Kidney epithelial cell (primary cell): ENCODE results near the gene ZCCHC9. TPM values are rescaled to one million over a fixed set of nuclear protein-coding genes. Genes with fewer than 3 reads are reported as not detected.

Experiments
- DNase-seq: peaks from one replicate; pipeline ENCODE4 v3.0.0-alpha.2; 2010; ENCODE audit warnings: low read depth
- H3K27me3 ChIP-seq: 2 replicates; pipeline ENCODE4 v1.6.0; 2011; ENCODE audit warnings: low read length; ENCODE audit not compliant: control insufficient read depth, insufficient read depth
- H3K36me3 ChIP-seq: 2 replicates; pipeline ENCODE4 v1.5.1; 2011; ENCODE audit warnings: low read length; ENCODE audit not compliant: control insufficient read depth, insufficient read depth
- H3K4me3 ChIP-seq: 2 replicates; pipeline ENCODE4 v1.5.1; 2011; ENCODE audit warnings: low read depth, mild to moderate bottlenecking, control low read depth, low read length
- CTCF ChIP-seq: IDR thresholded peaks from 2 replicates; pipeline ENCODE4 v1.5.1; 2011; ENCODE audit warnings: mild to moderate bottlenecking, moderate library complexity, low read length, control low read depth, inconsistent platforms; ENCODE audit not compliant: insufficient read depth, poor library complexity, severe bottlenecking
- total RNA-seq: library from RNA; depleted of rRNA; stranded (reverse); fragments of >200 nt; gene quantifications from 2 replicates; pipeline ENCODE4 v1.2.3, GENCODE V29; 2015

ZCCHC9 gene
- total RNA-seq, 1 donor from 2014 or later: 18.8 TPM

GRCh38 chr5:81310402-81311063 lies 9.1 kb downstream of the ZCCHC9 start:
- H3K4me3 ChIP-seq: no peak overlapping the region
- no peaks in the 10 kb centered on the region for H3K27me3 ChIP-seq
- H3K36me3 ChIP-seq: peaks cover 2% of the 10 kb centered on the region
- DNase-seq: no peak
- TF ChIP-seq CTCF: no peak

- Histone ChIP-seq H3K36me3 (peaks cover 2% of the 10 kb centered on the region), H3K4me3 (no peak overlapping the region), H3K27me3 (no peaks in the 10 kb centered on the region)
- no peak for TF ChIP-seq CTCF
- DNase-seq: no peak
These were observed 11.9 kb downstream of the ZCCHC9 start for GRCh38 chr5:81313278-81313677.

- no peak for TF ChIP-seq CTCF
- H3K4me3 ChIP-seq: no peak overlapping the region
- no peaks in the 10 kb centered on the region for H3K27me3 ChIP-seq
- peaks cover 2% of the 10 kb centered on the region for H3K36me3 ChIP-seq
- DNase-seq: no peak
These were observed 12.3 kb downstream of the ZCCHC9 start for GRCh38 chr5:81313686-81314085.

DNA sequence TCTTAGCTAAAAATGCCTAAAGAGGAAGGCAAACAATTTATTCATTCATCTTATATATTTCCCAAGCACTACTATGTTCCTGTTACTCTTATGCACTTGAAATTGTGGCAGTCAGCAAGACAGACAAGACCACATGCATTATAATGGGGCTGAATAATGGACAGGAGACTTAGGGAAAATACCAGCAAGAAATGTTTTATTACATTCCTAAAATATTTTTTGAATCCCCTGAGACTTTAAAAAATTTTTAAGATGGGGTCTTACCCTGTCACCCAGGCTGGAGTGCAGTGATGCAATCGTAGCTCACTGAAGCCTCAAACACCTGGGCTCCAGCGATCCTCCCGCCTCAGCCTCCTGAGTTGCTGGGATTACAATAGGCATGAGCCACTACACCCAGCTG lies 13.2 kb downstream of the ZCCHC9 start:
- Histone ChIP-seq H3K4me3 (no peak overlapping the region), H3K27me3 (no peaks in the 10 kb centered on the region), H3K36me3 (peaks cover 2% of the 10 kb centered on the region)
- TF ChIP-seq CTCF: no peak
- no peak for DNase-seq

DNA sequence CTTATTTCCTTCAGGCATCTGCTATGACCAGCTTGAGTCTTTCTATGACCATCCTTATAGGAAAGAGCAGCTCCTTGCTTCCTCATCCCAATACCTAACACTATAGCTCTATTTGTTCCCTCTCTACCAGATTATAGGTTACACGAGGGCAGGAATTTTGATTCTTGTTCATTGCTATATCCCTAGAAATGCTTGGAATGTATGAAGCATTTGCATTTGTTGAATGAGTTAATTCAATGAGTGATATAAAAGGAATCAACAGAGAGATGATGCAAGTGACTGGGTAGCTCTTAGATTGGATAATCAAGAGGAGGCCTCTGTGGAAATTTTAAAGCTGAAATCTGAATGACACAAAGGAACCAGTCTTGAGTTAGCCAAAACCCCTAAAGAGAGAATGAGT lies 13.9 kb downstream of the ZCCHC9 start:
- Histone ChIP-seq H3K36me3 (peaks cover 2% of the 10 kb centered on the region), H3K4me3 (no peak overlapping the region), H3K27me3 (no peaks in the 10 kb centered on the region)
- no peak for TF ChIP-seq CTCF
- no peak for DNase-seq

DNA sequence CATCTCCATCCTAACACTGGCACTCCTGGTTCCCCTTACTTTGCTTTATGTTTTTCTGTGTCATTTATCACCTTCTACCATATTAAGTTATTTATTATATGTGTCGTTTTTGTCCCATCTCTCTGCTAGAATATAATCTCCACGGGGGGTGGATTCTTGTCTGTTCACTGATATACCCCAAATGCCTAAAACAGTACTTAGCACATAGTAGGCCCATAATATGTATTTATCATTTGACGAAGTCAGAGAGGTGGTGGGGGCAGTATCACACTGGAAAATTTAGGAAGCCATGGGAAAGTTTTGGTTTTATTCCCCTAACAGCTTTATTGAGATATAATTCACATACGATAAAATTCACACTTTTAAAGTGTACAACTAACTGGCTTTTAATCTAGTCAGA lies 14.4 kb downstream of the ZCCHC9 start:
- no peak overlapping the region for H3K4me3 ChIP-seq
- no peak for TF ChIP-seq CTCF
- H3K36me3 ChIP-seq: peaks cover 2% of the 10 kb centered on the region
- DNase-seq: no peak
- H3K27me3 ChIP-seq: no peaks in the 10 kb centered on the region
